Measurements from ENCODE around the gene RAMACL.
A peak's percentile ranks its signal among the peaks of the same experiment; 100 is the strongest.
"Not testable (repeated sequence)": the region's sequence is repeated elsewhere in the genome, so short reads cannot be mapped to it uniquely, and the experiment has no call there.

The RAMACL gene

GRCh38 chr6:166595949-166596348, 9.5 kb upstream of the RAMACL start:
- DNase-seq (no peak), ATAC-seq (no peak)

GRCh38 chr6:166595061-166595780, 8.7 kb upstream of the RAMACL start:
- ATAC-seq: no peak
- DNase-seq: no peak

- DNase-seq (no peak), ATAC-seq (no peak)
These were observed 6.3 kb upstream of the RAMACL start for GRCh38 chr6:166592821-166593220.

GRCh38 chr6:166591961-166592520, 5.6 kb upstream of the RAMACL start:
- DNase-seq (no peak), ATAC-seq (no peak)

GRCh38 chr6:166591026-166591425, 4.5 kb upstream of the RAMACL start:
- no peak for ATAC-seq
- no peak for DNase-seq

GRCh38 chr6:166589786-166590574, 3.5 kb upstream of the RAMACL start:
- DNase-seq (no peak), ATAC-seq (no peak)

- no peak for ATAC-seq
These were observed 2.9 kb upstream of the RAMACL start for GRCh38 chr6:166589337-166589731.

GRCh38 chr6:166588691-166589336, 2.3 kb upstream of the RAMACL start:
- DNase-seq (peak; percentile 8), ATAC-seq (no peak)

More at GRCh38 chr6:166589337-166589731, 2.9 kb upstream of the RAMACL start:
- DNase-seq: no peak

GRCh38 chr6:166587631-166588413, 1.3 kb upstream of the RAMACL start:
- peak; percentile 42 for ATAC-seq
- DNase-seq: peak; percentile 9

GRCh38 chr6:166584853-166585429, 1.5 kb downstream of the RAMACL start:
- ATAC-seq (no peak), DNase-seq (no peak)

GRCh38 chr6:166584155-166584554, 2.3 kb downstream of the RAMACL start:
- ATAC-seq (no peak), DNase-seq (no peak)

GRCh38 chr6:166583230-166583965, 3.1 kb downstream of the RAMACL start:
- DNase-seq (no peak), ATAC-seq (no peak)

- no peak for DNase-seq
These were observed 4.2 kb downstream of the RAMACL start for GRCh38 chr6:166582258-166582657.

GRCh38 chr6:166581801-166582200, 4.7 kb downstream of the RAMACL start:
- DNase-seq, ATAC-seq: not testable (repeated sequence)

More at GRCh38 chr6:166582258-166582657, 4.2 kb downstream of the RAMACL start:
- ATAC-seq: no peak

GRCh38 chr6:166581091-166581511, 5.4 kb downstream of the RAMACL start:
- ATAC-seq: no peak
- DNase-seq: no peak

GRCh38 chr6:166580076-166581050, 6.1 kb downstream of the RAMACL start:
- DNase-seq (no peak), ATAC-seq (no peak)

- no peak for DNase-seq
- ATAC-seq: no peak
These were observed 7.1 kb downstream of the RAMACL start for GRCh38 chr6:166579237-166579850.

- ATAC-seq: no peak
These were observed 7.8 kb downstream of the RAMACL start for GRCh38 chr6:166578536-166579236.

More at GRCh38 chr6:166578536-166579236, 7.8 kb downstream of the RAMACL start:
- no peak for DNase-seq
